ENCODE measurements around the gene RNF167. TPM values are rescaled to one million over a fixed set of nuclear protein-coding genes. Genes with fewer than 3 reads are reported as not detected.

Gene RNF167
- total and polyA plus RNA-seq, 2 of the 13 experiments (the other 11 are each of a cell fraction or from before 2014, with no cell fraction given), result 44.1 to 45.4 TPM

GRCh38 chr17:4950075-4950745 lies 10.1 kb downstream of the RNF167 start (continued):
- TF ChIP-seq, protein P1, sequence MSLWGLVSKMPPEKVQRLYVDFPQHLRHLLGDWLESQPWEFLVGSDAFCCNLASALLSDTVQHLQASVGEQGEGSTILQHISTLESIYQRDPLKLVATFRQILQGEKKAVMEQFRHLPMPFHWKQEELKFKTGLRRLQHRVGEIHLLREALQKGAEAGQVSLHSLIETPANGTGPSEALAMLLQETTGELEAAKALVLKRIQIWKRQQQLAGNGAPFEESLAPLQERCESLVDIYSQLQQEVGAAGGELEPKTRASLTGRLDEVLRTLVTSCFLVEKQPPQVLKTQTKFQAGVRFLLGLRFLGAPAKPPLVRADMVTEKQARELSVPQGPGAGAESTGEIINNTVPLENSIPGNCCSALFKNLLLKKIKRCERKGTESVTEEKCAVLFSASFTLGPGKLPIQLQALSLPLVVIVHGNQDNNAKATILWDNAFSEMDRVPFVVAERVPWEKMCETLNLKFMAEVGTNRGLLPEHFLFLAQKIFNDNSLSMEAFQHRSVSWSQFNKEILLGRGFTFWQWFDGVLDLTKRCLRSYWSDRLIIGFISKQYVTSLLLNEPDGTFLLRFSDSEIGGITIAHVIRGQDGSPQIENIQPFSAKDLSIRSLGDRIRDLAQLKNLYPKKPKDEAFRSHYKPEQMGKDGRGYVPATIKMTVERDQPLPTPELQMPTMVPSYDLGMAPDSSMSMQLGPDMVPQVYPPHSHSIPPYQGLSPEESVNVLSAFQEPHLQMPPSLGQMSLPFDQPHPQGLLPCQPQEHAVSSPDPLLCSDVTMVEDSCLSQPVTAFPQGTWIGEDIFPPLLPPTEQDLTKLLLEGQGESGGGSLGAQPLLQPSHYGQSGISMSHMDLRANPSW (CRISPR knock-in tag; IDR thresholded peaks at IDR 0.05; ENCODE audit: borderline replicate concordance), result no peak
- TF ChIP-seq AGO2 (optimal IDR thresholded peaks at IDR 0.05; ENCODE audit: low read depth, low read length), result peak; percentile 58
- no peak for TF ChIP-seq CREB1 (IDR thresholded peaks at IDR 0.05)
- TF ChIP-seq CREB1 (CRISPR knock-in tag; IDR thresholded peaks at IDR 0.05), result no peak
- no peak for TF ChIP-seq KLF9 (CRISPR knock-in tag; IDR thresholded peaks at IDR 0.05; ENCODE audit: low read depth)
- TF ChIP-seq HDAC2 (CRISPR knock-in tag; IDR thresholded peaks at IDR 0.05), result no peak
- TF ChIP-seq TMF1 (CRISPR knock-in tag; IDR thresholded peaks at IDR 0.05; ENCODE audit: low read depth), result no peak
- no peak for TF ChIP-seq PAX8 (CRISPR knock-in tag; IDR thresholded peaks at IDR 0.05; ENCODE audit: borderline replicate concordance)
- no peak for TF ChIP-seq ZNF263 (CRISPR knock-in tag; IDR thresholded peaks at IDR 0.05)
- TF ChIP-seq RELA (CRISPR knock-in tag; IDR thresholded peaks at IDR 0.05), result no peak; the same call in 1 of the 2 replicates
- TF ChIP-seq SRY (CRISPR knock-in tag; IDR thresholded peaks at IDR 0.05), result no peak
- TF ChIP-seq ZNF407 (CRISPR knock-in tag; IDR thresholded peaks at IDR 0.05; ENCODE audit: not compliant biosample characterization), result no peak
- no peak for TF ChIP-seq ZNF143 (CRISPR knock-in tag; IDR thresholded peaks at IDR 0.05)
- TF ChIP-seq ZNF207 (IDR thresholded peaks at IDR 0.05; ENCODE audit: borderline replicate concordance), result no peak
- TF ChIP-seq SMAD1 (CRISPR knock-in tag; IDR thresholded peaks at IDR 0.05; ENCODE audit: borderline replicate concordance, low read depth), result no peak
- TF ChIP-seq ZNF558 (CRISPR knock-in tag; IDR thresholded peaks at IDR 0.05; ENCODE audit: borderline replicate concordance), result no peak
- TF ChIP-seq MEIS1 (CRISPR knock-in tag; IDR thresholded peaks at IDR 0.05; ENCODE audit: borderline replicate concordance), result 0 out of 2 replicates have a peak, but pooled peaks have one; percentile 1
- no peak for TF ChIP-seq ZNF670 (CRISPR knock-in tag; IDR thresholded peaks at IDR 0.05; ENCODE audit: borderline replicate concordance)
- TF ChIP-seq ZNF839 (CRISPR knock-in tag; IDR thresholded peaks at IDR 0.05; ENCODE audit: borderline replicate concordance), result 0 out of 2 replicates have a peak, but pooled peaks have one; percentile 62
- TF ChIP-seq ZZZ3 (CRISPR knock-in tag; IDR thresholded peaks at IDR 0.05; ENCODE audit: borderline replicate concordance), result no peak

Data from HepG2 (cell line).